ENCODE data around the gene DYRK1B.

Gene DYRK1B

DNA sequence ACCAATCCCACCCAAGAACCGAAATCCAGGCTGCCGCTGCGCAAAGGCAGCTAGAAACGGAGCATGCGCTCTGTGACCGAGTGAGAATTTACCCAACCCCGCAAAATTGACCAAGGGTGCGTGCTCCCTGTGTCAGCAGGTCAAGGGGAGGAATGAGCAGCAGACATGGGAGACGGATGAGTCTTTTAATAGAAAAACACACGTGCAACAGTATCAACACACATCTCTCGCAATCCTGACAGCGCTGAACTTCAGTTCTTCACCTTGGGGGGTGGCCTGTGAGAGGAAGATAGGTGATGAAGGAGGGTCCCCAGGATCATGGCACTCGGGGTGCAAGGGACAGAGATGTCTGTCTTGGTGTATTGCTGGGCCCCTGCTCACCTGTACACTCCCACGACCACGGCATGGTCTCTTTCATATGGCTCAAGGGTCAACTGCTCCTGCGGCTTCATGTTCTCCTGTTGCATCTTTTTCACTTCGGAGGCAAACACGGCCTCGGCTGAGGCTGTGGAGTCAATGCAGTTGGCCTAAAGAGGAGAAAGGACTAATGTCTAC, 402 bp upstream of the DYRK1B start:
- DNase-seq (ENCODE audit: extremely low read depth, insufficient read length), result no peak
- TF ChIP-seq, protein P1, sequence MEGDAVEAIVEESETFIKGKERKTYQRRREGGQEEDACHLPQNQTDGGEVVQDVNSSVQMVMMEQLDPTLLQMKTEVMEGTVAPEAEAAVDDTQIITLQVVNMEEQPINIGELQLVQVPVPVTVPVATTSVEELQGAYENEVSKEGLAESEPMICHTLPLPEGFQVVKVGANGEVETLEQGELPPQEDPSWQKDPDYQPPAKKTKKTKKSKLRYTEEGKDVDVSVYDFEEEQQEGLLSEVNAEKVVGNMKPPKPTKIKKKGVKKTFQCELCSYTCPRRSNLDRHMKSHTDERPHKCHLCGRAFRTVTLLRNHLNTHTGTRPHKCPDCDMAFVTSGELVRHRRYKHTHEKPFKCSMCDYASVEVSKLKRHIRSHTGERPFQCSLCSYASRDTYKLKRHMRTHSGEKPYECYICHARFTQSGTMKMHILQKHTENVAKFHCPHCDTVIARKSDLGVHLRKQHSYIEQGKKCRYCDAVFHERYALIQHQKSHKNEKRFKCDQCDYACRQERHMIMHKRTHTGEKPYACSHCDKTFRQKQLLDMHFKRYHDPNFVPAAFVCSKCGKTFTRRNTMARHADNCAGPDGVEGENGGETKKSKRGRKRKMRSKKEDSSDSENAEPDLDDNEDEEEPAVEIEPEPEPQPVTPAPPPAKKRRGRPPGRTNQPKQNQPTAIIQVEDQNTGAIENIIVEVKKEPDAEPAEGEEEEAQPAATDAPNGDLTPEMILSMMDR (IDR thresholded peaks at IDR 0.05; ENCODE audit: insufficient read depth, low read length, poor library complexity, severe bottlenecking), result no peak
- Histone ChIP-seq H3K4me3 (replicated peaks; ENCODE audit: low read depth, low read length) (no peak overlapping the region), H3K36me3 (ENCODE audit: control insufficient read depth, insufficient read depth, low read length) (peaks cover 31% of the 10 kb centered on the region), H3K27me3 (replicated peaks; ENCODE audit: control insufficient read depth, insufficient read depth, low read length) (no peaks in the 10 kb centered on the region)

DNA sequence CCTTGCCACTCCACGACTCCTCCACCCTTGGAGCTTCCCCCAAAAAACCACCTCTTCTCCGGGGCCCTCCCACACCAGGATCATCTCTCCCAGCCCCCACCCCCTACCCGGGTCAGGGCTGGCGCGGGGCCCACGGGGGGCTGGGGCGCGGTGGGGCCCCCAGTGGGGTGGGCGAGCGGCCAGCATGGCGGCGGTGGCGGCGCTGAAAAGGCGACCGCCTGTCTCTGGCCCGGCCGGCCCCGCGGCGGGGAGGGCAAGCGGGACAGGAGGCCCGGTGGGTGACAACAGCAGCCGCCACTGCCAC, 850 bp downstream of the DYRK1B start:
- H3K4me3 ChIP-seq (replicated peaks; ENCODE audit: low read depth, low read length), result peak overlapping the region; percentile 81
- TF ChIP-seq, protein P1 (IDR thresholded peaks at IDR 0.05; ENCODE audit: insufficient read depth, low read length, poor library complexity, severe bottlenecking), result no peak
- peaks cover 21% of the 10 kb centered on the region for H3K36me3 ChIP-seq (ENCODE audit: control insufficient read depth, insufficient read depth, low read length)
- no peaks in the 10 kb centered on the region for H3K27me3 ChIP-seq (replicated peaks; ENCODE audit: control insufficient read depth, insufficient read depth, low read length)
- no peak for DNase-seq (ENCODE audit: extremely low read depth, insufficient read length)

DNA sequence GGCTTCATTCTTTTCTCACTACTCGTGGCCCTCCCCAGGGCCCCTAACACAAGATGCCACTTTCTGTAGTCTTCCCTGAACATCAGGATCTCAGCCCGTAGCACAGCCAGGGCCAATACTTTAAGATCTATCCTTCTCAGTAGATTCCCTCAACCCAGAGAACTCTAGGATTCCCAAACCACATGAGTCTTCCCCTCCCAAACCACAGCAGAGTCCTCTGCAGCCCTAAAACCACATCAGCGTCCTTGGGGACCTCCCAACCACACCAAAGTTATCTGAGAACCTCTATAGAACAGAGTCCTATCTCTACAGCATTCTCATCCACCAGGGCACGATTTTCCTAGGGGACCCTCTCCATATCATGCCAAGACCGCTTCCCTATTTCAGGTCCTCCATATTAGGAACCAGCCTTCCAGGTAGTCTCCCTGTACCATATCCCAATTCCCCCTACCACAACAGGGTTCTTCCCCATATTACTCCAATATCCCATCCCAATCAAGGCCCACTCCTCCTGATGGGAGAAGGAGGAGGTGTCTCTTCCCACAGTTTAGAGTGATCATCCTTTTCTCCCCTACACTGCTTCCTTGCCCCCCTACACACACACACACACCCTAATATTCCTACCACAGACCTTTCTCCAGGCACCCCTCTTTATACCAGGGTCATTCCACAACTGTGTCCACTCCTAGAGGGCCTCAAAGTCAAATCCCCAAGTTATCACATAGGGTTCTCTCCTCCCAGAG, 1.4 kb downstream of the DYRK1B start:
- Histone ChIP-seq H3K4me3 (replicated peaks; ENCODE audit: low read depth, low read length) (peak overlapping the region; percentile 81), H3K36me3 (ENCODE audit: control insufficient read depth, insufficient read depth, low read length) (peaks cover 18% of the 10 kb centered on the region)
- DNase-seq (ENCODE audit: extremely low read depth, insufficient read length), result no peak

DNA sequence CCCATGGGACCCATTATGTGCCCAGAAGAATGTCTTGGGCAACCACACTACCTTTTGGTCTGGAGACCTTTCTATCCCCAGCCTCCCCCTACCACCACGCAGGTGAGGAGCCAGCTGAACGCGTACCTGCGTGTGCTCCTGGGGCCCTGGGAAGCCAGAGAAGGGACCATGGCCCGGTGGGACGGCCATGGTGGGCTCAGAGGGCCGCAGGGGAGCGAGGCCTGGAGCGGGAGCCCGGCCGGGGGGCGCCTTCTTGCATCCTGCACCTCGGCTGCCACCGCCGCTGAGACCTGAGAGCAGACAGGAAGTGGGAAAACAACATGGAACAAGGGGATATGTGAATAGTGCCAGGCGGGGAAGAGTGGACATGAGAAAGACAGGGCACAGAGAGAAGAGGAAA, 2.3 kb downstream of the DYRK1B start:
- no peak overlapping the region for H3K4me3 ChIP-seq (replicated peaks; ENCODE audit: low read depth, low read length)

More for the DNA sequence above, 1.4 kb downstream of the DYRK1B start:
- TF ChIP-seq, protein P1 (IDR thresholded peaks at IDR 0.05; ENCODE audit: insufficient read depth, low read length, poor library complexity, severe bottlenecking), result no peak
- H3K27me3 ChIP-seq (replicated peaks; ENCODE audit: control insufficient read depth, insufficient read depth, low read length), result no peaks in the 10 kb centered on the region

DNA sequence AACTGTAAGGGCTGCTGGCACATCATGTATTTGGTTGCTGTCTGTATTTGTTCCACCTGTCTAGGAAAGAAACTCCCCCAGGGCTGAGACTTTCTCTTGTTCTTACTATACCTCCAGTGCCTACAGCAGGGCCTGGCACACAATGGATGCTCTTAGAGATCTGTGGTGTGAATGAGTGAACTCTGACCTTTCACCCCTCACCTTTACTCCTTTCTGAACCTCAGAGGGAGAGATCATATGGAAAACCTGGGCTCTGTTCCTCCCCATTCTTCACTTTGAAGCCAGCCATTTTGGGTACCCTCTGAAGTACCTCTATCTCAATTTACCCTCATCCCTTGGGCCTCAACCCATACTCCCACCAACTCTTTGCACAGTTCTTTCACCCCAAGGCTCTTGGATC, 3.1 kb downstream of the DYRK1B start:
- no peaks in the 10 kb centered on the region for H3K27me3 ChIP-seq (replicated peaks; ENCODE audit: control insufficient read depth, insufficient read depth, low read length)
- no peak overlapping the region for H3K4me3 ChIP-seq (replicated peaks; ENCODE audit: low read depth, low read length)
- no peak for DNase-seq (ENCODE audit: extremely low read depth, insufficient read length)
- H3K36me3 ChIP-seq (ENCODE audit: control insufficient read depth, insufficient read depth, low read length), result peaks cover 17% of the 10 kb centered on the region
- TF ChIP-seq, protein P1 (IDR thresholded peaks at IDR 0.05; ENCODE audit: insufficient read depth, low read length, poor library complexity, severe bottlenecking), result no peak

More for the DNA sequence above, 2.3 kb downstream of the DYRK1B start:
- Histone ChIP-seq H3K36me3 (ENCODE audit: control insufficient read depth, insufficient read depth, low read length) (peaks cover 17% of the 10 kb centered on the region), H3K27me3 (replicated peaks; ENCODE audit: control insufficient read depth, insufficient read depth, low read length) (no peaks in the 10 kb centered on the region)
- TF ChIP-seq, protein P1 (IDR thresholded peaks at IDR 0.05; ENCODE audit: insufficient read depth, low read length, poor library complexity, severe bottlenecking), result no peak
- DNase-seq (ENCODE audit: extremely low read depth, insufficient read length), result no peak

Measured in GM06990 (cell line).